Measurements from ENCODE around the gene SYPL1.

- TF ChIP-seq, protein P1, sequence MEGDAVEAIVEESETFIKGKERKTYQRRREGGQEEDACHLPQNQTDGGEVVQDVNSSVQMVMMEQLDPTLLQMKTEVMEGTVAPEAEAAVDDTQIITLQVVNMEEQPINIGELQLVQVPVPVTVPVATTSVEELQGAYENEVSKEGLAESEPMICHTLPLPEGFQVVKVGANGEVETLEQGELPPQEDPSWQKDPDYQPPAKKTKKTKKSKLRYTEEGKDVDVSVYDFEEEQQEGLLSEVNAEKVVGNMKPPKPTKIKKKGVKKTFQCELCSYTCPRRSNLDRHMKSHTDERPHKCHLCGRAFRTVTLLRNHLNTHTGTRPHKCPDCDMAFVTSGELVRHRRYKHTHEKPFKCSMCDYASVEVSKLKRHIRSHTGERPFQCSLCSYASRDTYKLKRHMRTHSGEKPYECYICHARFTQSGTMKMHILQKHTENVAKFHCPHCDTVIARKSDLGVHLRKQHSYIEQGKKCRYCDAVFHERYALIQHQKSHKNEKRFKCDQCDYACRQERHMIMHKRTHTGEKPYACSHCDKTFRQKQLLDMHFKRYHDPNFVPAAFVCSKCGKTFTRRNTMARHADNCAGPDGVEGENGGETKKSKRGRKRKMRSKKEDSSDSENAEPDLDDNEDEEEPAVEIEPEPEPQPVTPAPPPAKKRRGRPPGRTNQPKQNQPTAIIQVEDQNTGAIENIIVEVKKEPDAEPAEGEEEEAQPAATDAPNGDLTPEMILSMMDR (IDR thresholded peaks at IDR 0.05), result no peak
- TF ChIP-seq POLR2A (IDR thresholded peaks at IDR 0.05), result no peak
Observed at GRCh38 chr7:106083717-106084116, 28.4 kb downstream of the SYPL1 start.

All from prostate gland (tissue), 2 donors.